ENCODE data around the gene MAS1. TPM values are rescaled to one million over a fixed set of nuclear protein-coding genes. Genes with fewer than 3 reads are reported as not detected.

MAS1 gene
- total RNA-seq, 2 experiments from 2014 or later = not detected

GRCh38 chr6:159887761-159888160 lies 3.0 kb upstream of the MAS1 start:
- Mint-ChIP-seq H3K4me3 (no peak overlapping the region), H3K4me1 (no peaks in the 10 kb centered on the region), H3K27me3 (peaks cover 33% of the 10 kb centered on the region), H3K27ac (no peak overlapping the region), H3K36me3 (ENCODE audit: low read depth) (no peaks in the 10 kb centered on the region), H3K9me3 (no peaks in the 10 kb centered on the region)
- ChIA-PET CTCF (interaction anchor here (0.8 kb wide), 1 partner anchor 20 kb away, joined by 3 read pairs; no protein-coding TSS in a partner anchor), POLR2A (no interaction called here)
- DNase-seq = no peak

DNA sequence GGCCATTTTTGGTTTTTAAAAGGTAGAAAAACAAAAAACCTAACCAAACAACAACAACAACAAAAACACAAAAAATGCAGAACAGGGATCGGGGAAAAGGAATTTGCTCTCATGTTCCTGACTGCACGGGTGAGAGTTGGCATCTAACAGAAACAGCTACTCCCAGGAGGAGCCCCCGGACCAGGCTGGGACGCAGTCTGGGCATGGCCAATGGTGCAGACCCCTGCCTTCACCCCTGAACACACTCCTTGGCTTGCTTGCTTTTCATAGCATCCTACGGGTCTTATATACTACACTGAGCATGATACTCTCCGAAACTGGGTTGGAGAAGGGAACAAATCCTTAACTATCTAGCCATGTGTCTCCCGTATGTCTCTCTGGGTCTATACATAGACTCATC lies 587 bp upstream of the MAS1 start:
- H3K4me1 Mint-ChIP-seq = no peaks in the 10 kb centered on the region
- no peak for DNase-seq
- peaks cover 47% of the 10 kb centered on the region for H3K27me3 Mint-ChIP-seq
- no peak overlapping the region for H3K27ac Mint-ChIP-seq
- no peaks in the 10 kb centered on the region for H3K9me3 Mint-ChIP-seq
- POLR2A ChIA-PET = no interaction called here
- CTCF ChIA-PET = no interaction called here
- no peak overlapping the region for H3K4me3 Mint-ChIP-seq
- H3K36me3 Mint-ChIP-seq (ENCODE audit: low read depth) = no peaks in the 10 kb centered on the region

- Mint-ChIP-seq H3K4me3 (no peak overlapping the region), H3K4me1 (no peaks in the 10 kb centered on the region), H3K27ac (no peak overlapping the region), H3K36me3 (ENCODE audit: low read depth) (no peaks in the 10 kb centered on the region), H3K27me3 (peaks cover 38% of the 10 kb centered on the region), H3K9me3 (no peaks in the 10 kb centered on the region)
- ChIA-PET CTCF (no interaction called here), POLR2A (no interaction called here)
- DNase-seq = no peak
Measured at GRCh38 chr6:159892053-159892452, 1.3 kb downstream of the MAS1 start.

GRCh38 chr6:159893064-159893463 lies 2.3 kb downstream of the MAS1 start:
- ChIA-PET POLR2A (no interaction called here), CTCF (no interaction called here)
- H3K4me1 Mint-ChIP-seq = no peaks in the 10 kb centered on the region
- DNase-seq = no peak
- peaks cover 37% of the 10 kb centered on the region for H3K27me3 Mint-ChIP-seq
- no peaks in the 10 kb centered on the region for H3K9me3 Mint-ChIP-seq
- H3K4me3 Mint-ChIP-seq = no peak overlapping the region
- no peaks in the 10 kb centered on the region for H3K36me3 Mint-ChIP-seq (ENCODE audit: low read depth)
- H3K27ac Mint-ChIP-seq = no peak overlapping the region

DNA sequence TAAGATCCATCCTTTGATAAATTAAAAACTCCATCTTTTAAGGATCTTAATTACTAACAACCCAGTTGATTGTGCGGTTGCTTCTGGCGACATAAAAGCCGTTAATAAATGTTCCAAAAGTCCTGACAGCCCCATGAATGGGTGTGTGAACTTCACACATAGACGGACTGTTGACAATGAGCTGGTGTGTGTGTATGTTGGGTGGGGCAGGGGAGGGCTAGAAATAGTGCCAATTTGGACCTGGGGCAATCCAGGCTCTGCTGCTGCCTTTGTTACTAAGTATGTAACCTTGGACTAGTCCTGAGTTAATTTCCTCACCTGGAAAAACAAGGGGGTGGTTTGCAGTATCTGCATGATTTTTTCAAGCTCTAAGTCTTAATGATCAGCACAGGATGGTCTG lies 4.2 kb downstream of the MAS1 start:
- Mint-ChIP-seq H3K27me3 (peaks cover 29% of the 10 kb centered on the region), H3K4me3 (no peak overlapping the region), H3K36me3 (ENCODE audit: low read depth) (no peaks in the 10 kb centered on the region), H3K9me3 (no peaks in the 10 kb centered on the region), H3K27ac (no peak overlapping the region), H3K4me1 (no peaks in the 10 kb centered on the region)
- ChIA-PET CTCF (no interaction called here), POLR2A (no interaction called here)
- no peak for DNase-seq

DNA sequence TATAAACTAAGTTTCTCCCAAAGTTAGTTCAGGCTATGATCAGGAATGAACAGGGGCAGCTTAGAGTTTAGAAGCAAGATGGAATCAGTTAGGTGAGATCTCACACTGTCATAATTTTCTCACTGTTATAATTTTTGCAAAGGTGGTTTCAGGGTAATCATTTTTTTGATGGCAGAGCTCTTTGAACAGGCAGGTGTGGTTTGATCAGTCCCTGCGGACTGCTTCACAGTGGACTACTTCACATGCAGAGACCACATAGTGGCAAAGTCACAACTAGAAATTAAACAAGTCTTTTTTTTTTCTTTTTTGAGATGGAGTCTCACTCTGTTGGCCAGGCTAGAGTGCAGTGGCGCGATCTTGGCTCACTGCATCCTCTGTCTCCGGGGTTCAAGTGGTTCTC lies 6.8 kb downstream of the MAS1 start:
- no peaks in the 10 kb centered on the region for H3K9me3 Mint-ChIP-seq

GRCh38 chr6:159898519-159898918 lies 7.7 kb downstream of the MAS1 start:
- no peak for DNase-seq
- no peak overlapping the region for H3K27ac Mint-ChIP-seq
- H3K27me3 Mint-ChIP-seq = peaks cover 8% of the 10 kb centered on the region
- H3K4me3 Mint-ChIP-seq = no peak overlapping the region
- ChIA-PET CTCF (no interaction called here), POLR2A (no interaction called here)
- H3K9me3 Mint-ChIP-seq = no peaks in the 10 kb centered on the region
- H3K4me1 Mint-ChIP-seq = no peaks in the 10 kb centered on the region
- no peaks in the 10 kb centered on the region for H3K36me3 Mint-ChIP-seq (ENCODE audit: low read depth)

More for the DNA sequence above, 6.8 kb downstream of the MAS1 start:
- POLR2A ChIA-PET = no interaction called here
- no peak overlapping the region for H3K4me3 Mint-ChIP-seq
- H3K4me1 Mint-ChIP-seq = no peaks in the 10 kb centered on the region
- DNase-seq = no peak
- H3K27ac Mint-ChIP-seq = no peak overlapping the region
- CTCF ChIA-PET = no interaction called here
- peaks cover 13% of the 10 kb centered on the region for H3K27me3 Mint-ChIP-seq
- H3K36me3 Mint-ChIP-seq (ENCODE audit: low read depth) = no peaks in the 10 kb centered on the region

DNA sequence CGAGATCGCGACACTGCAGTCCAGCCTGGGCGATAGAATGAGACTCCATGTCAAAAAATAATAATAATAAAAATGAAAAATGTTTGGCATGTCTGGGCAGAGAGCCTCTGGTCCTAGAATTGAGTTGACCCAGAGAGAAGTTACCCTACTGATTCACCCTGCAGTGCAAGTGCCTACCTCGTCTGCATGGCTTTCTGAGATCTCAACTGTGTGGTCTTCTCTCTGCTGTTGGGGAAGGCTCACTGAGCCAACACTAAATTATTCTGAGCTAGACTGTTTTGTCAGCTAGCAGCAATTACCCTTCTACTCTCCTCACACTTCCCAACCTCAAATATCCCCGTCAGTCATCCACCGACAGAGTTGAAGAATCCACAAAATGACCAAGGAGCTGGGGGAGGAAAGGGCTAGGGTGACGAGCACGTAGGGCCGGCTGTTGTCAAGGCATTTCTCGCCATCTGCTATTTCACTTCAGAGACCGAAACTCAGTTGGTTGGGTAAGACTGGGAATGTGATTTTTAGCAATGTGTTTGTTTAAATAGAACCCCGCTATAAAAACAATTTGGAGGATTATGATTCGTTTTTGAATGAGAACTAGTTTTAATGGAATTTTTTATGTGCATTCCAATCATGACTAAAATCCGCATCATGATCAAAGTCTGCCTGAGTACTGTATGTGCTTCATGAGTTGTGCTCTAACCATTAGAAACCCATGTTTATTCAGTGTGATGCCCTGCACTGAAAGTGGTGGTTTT lies 9.4 kb downstream of the MAS1 start:
- Mint-ChIP-seq H3K4me3 (no peak overlapping the region), H3K9me3 (no peaks in the 10 kb centered on the region), H3K27ac (no peak overlapping the region), H3K36me3 (ENCODE audit: low read depth) (no peaks in the 10 kb centered on the region), H3K4me1 (no peaks in the 10 kb centered on the region), H3K27me3 (no peaks in the 10 kb centered on the region)
- CTCF ChIA-PET = no interaction called here
- POLR2A ChIA-PET = no interaction called here
- DNase-seq = no peak

- ChIA-PET CTCF (no interaction called here), POLR2A (no interaction called here)
- Mint-ChIP-seq H3K27me3 (no peaks in the 10 kb centered on the region), H3K9me3 (no peaks in the 10 kb centered on the region), H3K4me1 (no peaks in the 10 kb centered on the region), H3K36me3 (ENCODE audit: low read depth) (no peaks in the 10 kb centered on the region), H3K27ac (no peak overlapping the region), H3K4me3 (no peak overlapping the region)
- DNase-seq = no peak
Measured at GRCh38 chr6:159902620-159903019, 11.8 kb downstream of the MAS1 start.

DNA sequence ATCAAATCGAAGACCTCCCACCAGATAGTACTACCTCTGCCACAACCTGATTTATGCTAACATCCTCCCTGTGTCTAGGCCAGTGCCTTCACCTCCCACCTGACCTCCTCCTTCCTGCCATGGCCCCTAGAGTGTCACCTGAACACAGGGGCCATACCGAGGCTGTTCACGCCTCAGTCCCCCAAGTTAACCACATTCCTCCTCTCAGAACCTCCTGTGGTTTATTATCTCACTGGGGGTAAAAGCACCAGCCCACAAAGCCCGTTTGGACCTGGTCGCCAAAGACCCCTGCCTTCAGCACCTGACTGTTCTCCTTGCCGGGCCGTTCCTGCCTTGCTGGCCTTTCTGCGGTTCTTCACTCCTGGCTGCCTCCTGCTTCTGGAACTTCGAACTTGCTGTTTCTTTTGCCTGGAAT lies 13.7 kb downstream of the MAS1 start:
- ChIA-PET CTCF (no interaction called here), POLR2A (no interaction called here)
- no peak overlapping the region for H3K4me3 Mint-ChIP-seq
- H3K9me3 Mint-ChIP-seq = no peaks in the 10 kb centered on the region
- DNase-seq = no peak
- peaks cover 4% of the 10 kb centered on the region for H3K27me3 Mint-ChIP-seq
- no peak overlapping the region for H3K27ac Mint-ChIP-seq
- no peaks in the 10 kb centered on the region for H3K4me1 Mint-ChIP-seq
- H3K36me3 Mint-ChIP-seq (ENCODE audit: low read depth) = no peaks in the 10 kb centered on the region

DNA sequence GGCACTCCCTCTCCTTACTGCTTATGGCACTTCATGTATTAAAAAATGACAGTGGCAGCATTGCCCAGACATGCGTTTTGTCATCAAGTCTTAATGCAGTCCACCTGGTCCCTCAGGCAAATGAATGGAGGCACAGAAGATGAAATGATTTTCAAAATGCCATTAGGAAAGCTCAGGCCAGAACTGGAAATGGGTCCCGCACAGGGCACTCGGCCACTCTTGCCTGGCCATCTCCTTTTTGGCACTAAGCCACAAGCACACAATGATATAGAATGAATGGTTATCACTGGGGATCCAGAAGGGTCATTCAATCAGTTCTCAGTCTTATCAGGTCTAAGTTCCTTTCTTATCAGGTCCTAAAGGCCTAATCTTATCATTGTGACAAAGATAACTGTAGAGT lies 15.6 kb downstream of the MAS1 start:
- no peaks in the 10 kb centered on the region for H3K9me3 Mint-ChIP-seq
- H3K4me1 Mint-ChIP-seq = no peaks in the 10 kb centered on the region
- POLR2A ChIA-PET = no interaction called here
- no peak overlapping the region for H3K27ac Mint-ChIP-seq
- H3K4me3 Mint-ChIP-seq = no peak overlapping the region
- H3K36me3 Mint-ChIP-seq (ENCODE audit: low read depth) = no peaks in the 10 kb centered on the region
- DNase-seq = no peak
- CTCF ChIA-PET = interaction anchor here (1.4 kb wide), 1 partner anchor 22 kb away, joined by 3 read pairs; no protein-coding TSS in a partner anchor
- peaks cover 12% of the 10 kb centered on the region for H3K27me3 Mint-ChIP-seq

DNA sequence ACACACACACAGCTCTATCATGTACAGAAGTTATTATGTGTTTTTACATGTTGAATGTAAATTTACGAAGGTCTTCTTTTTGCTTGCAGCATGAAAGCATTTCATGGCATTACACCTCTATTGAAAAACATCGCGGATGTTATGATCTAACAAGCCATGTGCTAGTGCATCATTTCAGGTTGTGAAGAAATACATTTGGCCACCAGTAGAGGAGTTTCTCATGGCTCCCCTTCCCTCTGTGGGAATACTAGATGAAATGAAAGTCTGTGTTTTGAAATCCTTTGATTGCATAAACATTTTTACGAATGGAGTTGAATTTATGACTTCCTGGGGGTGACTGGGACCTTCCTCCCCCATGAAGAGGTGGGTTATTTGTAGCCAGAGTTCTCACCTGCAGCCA lies 17.7 kb downstream of the MAS1 start:
- no peaks in the 10 kb centered on the region for H3K36me3 Mint-ChIP-seq (ENCODE audit: low read depth)
- DNase-seq = no peak
- no peak overlapping the region for H3K27ac Mint-ChIP-seq
- H3K27me3 Mint-ChIP-seq = peaks cover 19% of the 10 kb centered on the region
- ChIA-PET CTCF (interaction anchor here (0.9 kb wide), 1 partner anchor 21 kb away, joined by 3 read pairs; no protein-coding TSS in a partner anchor), POLR2A (no interaction called here)
- no peaks in the 10 kb centered on the region for H3K9me3 Mint-ChIP-seq
- no peaks in the 10 kb centered on the region for H3K4me1 Mint-ChIP-seq
- no peak overlapping the region for H3K4me3 Mint-ChIP-seq

GRCh38 chr6:159908979-159909378 lies 18.2 kb downstream of the MAS1 start:
- DNase-seq = no peak
- Mint-ChIP-seq H3K27ac (no peak overlapping the region), H3K27me3 (peaks cover 19% of the 10 kb centered on the region), H3K36me3 (ENCODE audit: low read depth) (no peaks in the 10 kb centered on the region), H3K4me1 (peaks cover 2% of the 10 kb centered on the region), H3K9me3 (no peaks in the 10 kb centered on the region), H3K4me3 (no peak overlapping the region)
- ChIA-PET POLR2A (no interaction called here), CTCF (no interaction called here)

GRCh38 chr6:159910342-159910741 lies 19.6 kb downstream of the MAS1 start:
- Mint-ChIP-seq H3K4me3 (no peak overlapping the region), H3K27me3 (peaks cover 20% of the 10 kb centered on the region), H3K9me3 (no peaks in the 10 kb centered on the region), H3K36me3 (ENCODE audit: low read depth) (no peaks in the 10 kb centered on the region), H3K27ac (no peak overlapping the region), H3K4me1 (peaks cover 6% of the 10 kb centered on the region)
- no peak for DNase-seq
- ChIA-PET CTCF (no interaction called here), POLR2A (no interaction called here)
